ENCODE data around the gene PARP6.
A peak's percentile ranks its signal among the peaks of the same experiment; 100 is the strongest.

PARP6 gene

DNA sequence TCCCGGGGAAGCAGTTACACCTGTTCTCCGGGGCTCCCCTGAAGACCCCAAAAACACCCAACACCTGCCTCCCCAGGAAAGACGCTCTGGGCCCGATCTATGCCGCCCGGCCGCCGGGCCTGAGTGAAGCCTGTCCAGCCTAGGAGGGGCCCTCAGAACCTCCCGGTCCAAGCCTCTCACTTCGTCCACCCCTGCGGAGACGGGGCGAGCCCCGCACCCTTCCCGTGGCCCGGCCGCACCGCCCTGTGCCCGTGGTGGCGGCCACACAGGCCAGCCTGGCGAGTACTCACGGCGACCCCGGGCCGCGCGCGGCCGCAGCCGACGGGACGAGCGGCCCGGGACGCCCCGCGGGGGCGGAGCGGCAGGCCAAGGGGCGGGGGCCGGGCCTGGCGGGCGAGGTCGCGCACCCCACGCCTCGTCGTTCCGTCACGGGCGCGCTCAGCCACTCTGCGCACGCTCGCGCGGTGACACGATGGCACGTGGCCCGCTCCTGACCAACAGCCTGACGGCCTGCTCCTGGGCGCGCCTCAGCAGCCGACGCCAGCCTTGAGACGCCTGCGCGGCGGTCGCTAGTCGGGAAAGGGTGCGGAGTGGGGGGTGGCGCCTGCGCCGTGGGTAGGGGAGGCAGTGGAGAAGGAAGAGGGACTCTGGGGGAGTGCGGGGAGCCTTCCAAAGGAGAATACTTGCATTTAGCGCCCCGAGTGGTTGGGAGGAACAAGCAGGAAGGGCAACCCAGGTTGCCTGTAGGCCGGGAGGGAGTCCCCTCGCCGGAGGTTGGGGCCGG lies at the start of gene PARP6:
PARP6 (minus strand) TSS at position 342 of the 784 bp plus-strand sequence. CDS start 5,077 bp downstream, outside the sequence.
- peak; percentile 98 for DNase-seq

- peak; percentile 72 for DNase-seq
Observed at GRCh38 chr15:72319985-72320671, 47.8 kb upstream of the PARP6 start, which contains the start of gene CELF6. Gene CELF6 (minus strand): TSS chr15:72320157. CDS start chr15:72319874, 283 bp downstream.

- DNase-seq, result peak; percentile 44
Observed at GRCh38 chr15:72319360-72319984, 47.1 kb upstream of the PARP6 start.

GRCh38 chr15:72318408-72318942 lies 46.1 kb upstream of the PARP6 start:
- no peak for DNase-seq

- DNase-seq, result no peak
Observed at GRCh38 chr15:72315706-72316370, 43.5 kb upstream of the PARP6 start.

GRCh38 chr15:72313881-72314280 lies 41.5 kb upstream of the PARP6 start:
- no peak for DNase-seq

GRCh38 chr15:72313448-72313840 lies 41.1 kb upstream of the PARP6 start:
- no peak for DNase-seq

DNA sequence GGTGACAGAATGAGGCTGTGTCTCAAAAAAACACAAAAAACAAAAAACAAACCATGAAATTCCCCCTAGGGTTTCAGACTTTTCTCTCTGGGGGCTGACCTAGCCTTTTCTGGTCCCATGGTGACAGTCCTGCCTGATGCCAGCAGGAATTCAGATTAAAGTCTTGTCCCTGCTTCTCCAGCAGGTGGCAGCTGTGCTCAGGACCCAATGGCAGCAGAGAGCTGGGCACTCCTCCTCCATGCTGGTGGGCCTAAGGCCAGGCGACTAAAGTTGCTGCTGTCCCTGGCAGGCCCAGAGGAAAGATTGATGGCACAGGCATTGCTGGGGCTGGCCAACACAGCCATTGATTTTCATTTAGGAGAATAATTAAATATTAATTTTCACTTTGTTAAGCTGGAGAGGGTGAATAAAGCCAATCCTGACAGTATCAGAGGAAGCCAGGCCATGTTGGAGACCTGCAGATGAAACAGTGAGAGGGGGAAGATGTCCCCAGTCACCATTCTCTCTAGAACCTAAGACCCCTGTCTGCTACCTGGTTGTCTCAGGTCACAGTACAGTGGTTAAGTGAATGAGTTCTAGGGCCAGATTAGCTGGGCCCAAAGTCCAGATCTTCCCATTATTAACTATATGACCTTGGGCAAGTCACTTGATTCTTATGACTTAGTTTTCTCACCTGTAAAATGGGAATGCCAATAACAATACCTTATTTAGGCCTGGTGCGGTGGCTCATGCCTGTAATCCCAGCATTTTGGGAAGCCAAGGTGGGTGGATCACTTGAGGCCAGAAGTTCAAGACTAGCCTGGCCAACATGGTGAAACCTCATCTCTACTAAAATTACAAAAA lies 40.5 kb upstream of the PARP6 start:
- DNase-seq, result peak; percentile 58

GRCh38 chr15:72307026-72307425 lies 34.7 kb upstream of the PARP6 start:
- DNase-seq, result no peak

GRCh38 chr15:72306211-72306785 lies 33.9 kb upstream of the PARP6 start:
- DNase-seq, result peak; percentile 12

GRCh38 chr15:72304596-72304995 lies 32.2 kb upstream of the PARP6 start:
- no peak for DNase-seq

DNA sequence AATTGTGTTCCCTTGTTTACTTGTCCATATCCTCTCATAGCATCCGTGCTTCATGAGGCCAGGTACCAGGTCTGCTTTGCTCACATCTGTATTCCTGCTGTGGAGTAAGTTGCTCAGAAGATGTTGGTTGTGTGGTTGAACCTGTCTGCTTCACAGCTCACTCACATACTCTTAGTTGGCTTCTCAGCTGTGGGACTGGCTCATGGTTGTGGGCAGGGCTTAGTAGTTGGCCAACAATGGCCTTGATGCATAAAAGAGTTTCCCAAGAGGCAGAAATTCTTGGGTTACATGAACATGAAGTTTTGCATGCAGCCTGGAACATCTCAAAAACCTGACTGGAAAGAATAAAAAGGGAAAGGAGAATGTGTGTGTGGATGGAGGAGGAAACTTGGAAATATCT lies 30.6 kb upstream of the PARP6 start:
- DNase-seq, result no peak

- DNase-seq, result no peak
Observed at GRCh38 chr15:72289597-72290325, 17.4 kb upstream of the PARP6 start.

DNA sequence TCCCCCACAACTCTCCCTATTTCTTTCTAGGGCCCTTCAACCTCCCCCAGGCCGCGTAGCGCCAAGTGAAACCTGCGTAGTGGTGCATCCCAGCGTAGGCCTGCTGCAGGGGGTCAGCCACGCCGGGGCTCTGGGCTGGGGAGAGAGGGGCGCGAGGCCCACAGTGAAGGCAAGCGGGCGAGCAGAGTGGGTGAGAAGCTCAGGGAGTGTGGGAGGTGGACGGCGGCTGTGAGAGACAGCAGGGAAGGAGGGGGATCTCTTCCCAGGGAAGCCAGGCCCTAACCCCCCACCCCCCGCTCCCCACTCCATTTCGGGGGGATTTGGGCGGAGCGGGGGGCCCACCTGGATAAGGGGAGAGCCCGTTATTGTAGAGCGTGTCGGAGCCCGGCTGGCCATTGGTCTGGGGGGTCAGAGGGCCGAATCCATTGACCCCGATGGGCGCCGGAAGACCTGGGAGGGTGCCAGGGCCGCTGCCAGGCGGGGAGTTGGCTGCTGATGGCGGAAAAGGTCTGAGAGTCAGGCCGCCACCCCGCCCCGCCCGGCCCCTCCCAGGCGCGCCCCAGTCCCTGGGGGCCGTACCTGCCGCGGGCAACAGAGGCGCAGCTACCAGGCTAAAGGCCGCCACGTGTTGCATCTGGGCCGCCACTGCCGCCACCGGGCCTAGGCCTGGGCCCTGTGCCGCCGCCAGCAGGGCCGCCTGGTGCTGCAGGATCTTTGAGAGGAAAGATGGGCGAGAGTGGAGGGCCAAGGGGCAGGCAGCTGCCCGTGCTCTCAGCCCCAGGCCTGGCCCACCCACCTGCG lies 16.6 kb upstream of the PARP6 start:
- no peak for DNase-seq

- peak; percentile 56 for DNase-seq
Observed at GRCh38 chr15:72285927-72286516, 13.7 kb upstream of the PARP6 start.

DNA sequence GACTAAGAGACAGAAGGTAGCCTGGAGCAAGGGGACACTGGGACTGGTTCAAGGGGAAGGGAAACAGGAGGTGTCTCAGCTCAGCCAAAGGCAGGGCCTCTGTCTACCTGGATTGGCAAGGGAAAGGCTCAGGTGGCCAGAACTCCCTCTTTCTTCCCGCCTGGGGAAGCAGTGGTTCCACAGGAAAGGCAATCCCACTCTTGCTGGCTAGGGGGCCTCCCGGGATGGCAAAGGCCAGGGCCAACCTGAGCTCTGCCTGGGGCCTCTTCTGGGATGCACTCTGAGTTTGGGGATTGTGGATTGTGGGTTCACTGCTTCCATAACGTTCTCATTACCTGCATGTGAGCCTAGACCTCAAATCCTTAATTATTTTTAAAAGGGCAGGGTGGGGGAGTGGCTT lies 13.0 kb upstream of the PARP6 start:
- no peak for DNase-seq

DNA sequence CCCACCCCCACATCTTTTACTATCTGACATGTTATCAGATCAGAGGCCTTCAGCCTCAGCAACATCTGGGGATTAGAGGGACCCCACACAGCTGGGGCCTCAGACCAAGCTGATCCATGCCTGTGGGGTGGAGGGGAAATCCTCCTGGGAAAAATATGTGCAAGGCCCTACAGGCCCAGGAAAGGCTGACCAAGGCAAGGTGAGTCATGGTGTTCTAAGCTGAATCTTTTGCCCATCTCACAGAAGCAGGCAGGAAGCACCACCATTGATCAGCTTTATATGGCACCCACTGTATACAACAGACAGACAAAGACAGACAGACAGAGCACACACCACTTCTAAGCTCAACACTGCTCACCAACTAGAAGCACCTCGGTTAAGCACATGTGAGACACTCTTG lies 12.4 kb upstream of the PARP6 start:
- DNase-seq, result no peak

DNA sequence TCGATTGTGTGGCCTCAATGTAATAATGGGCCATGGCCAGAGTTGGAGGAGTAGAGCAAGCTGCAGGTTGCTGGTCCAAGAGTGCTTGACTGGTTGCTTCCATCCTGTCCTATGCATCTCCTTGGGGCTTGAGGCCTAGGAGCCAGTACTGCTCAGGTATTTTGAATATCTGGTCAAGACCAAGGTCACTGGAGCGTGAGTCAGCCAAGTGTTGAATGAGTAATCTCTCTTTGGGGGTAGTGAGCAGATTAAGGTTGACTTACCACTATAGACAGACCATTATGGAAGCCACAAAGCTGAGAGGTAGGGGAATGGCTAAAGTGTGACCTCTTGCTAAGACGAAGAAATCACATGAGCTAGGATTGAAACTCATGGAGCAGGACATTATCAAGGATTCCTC lies 9.4 kb upstream of the PARP6 start:
- no peak for DNase-seq

- no peak for DNase-seq
Observed at GRCh38 chr15:72280751-72281150, 8.4 kb upstream of the PARP6 start.

DNA sequence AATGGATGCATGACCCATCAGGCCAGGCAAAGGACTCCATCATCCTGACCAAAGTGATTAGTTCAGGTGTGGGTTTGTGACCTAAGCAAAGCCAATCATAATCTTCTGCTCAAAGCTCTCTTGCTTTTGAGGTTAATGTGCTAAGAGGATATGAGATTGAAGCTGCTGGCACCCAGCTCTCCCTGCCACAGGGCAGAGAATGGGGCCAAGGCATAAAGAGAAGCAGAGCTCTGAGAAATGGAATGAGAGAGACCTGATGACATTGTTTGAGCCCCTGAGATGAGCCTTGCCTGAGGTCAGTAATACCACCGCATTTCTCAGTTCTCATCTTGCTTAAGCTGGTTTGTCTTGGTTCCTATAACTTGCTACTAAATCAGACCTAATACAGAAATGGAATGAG lies 6.4 kb upstream of the PARP6 start:
- DNase-seq, result no peak

Data from stimulated activated CD4-positive, alpha-beta T cell treated with anti-CD3 and anti-CD28 coated beads, Interleukin-4, amount 100 ng/mL, for 1 hour (primary cell).